ENCODE data around the gene UNKL. TPM values are rescaled to one million over a fixed set of nuclear protein-coding genes. Genes with fewer than 3 reads are reported as not detected.

Gene UNKL
- total RNA-seq, 2 donors from 2014 or later: 51.1 to 69.5 TPM

- ATAC-seq (replicated peaks in 1 of 2) (no peak), DNase-seq (no peak)
- H3K27me3 Mint-ChIP-seq (ENCODE audit: low read depth): no peaks in the 10 kb centered on the region
- H3K4me3 Mint-ChIP-seq: peak overlapping the region; percentile 91 to 93
- H3K36me3 Mint-ChIP-seq (ENCODE audit: insufficient read depth in 2 of 2): peaks cover 0 to 2% of the 10 kb centered on the region in 2 donors
- peaks cover 0 to 1% of the 10 kb centered on the region in 2 donors for H3K9me3 Mint-ChIP-seq
- peak overlapping the region; percentile 99 for H3K27ac Mint-ChIP-seq
- peaks cover 37% of the 10 kb centered on the region for H3K4me1 Mint-ChIP-seq (ENCODE audit: low read depth)
Observed at GRCh38 chr16:1422076-1422475, 7.6 kb upstream of the UNKL start.

DNA sequence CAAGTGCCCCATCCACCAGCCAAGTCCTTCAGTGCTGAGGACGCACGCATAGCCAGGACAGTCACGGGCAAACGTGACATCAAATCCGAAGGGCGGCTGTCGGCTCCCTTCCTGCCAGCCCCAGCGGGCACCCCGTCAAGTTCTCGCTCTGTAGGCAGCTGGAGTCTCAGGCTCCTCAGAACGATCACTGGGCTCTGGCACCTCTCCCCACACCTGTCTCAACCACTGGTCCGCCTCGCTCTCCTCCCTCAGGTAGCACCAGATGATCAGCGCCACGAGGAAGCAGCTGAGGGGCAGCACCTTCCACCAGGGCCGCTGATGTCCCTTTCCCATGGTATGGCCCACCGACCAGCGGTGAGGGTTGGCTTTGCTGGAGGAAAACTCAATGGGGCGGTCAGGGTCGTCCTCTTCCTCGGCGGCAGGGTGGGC lies 5.6 kb upstream of the UNKL start:
- peak overlapping the region; percentile 38 for H3K27ac Mint-ChIP-seq
- peak overlapping the region; percentile 91 to 93 for H3K4me3 Mint-ChIP-seq
- H3K4me1 Mint-ChIP-seq (ENCODE audit: low read depth): peaks cover 40% of the 10 kb centered on the region
- DNase-seq (peak in 1 of 2 donors; percentile 13), ATAC-seq (replicated peaks in 1 of 2) (no peak)
- H3K9me3 Mint-ChIP-seq: peaks cover 0 to 1% of the 10 kb centered on the region in 2 donors
- no peaks in the 10 kb centered on the region for H3K27me3 Mint-ChIP-seq (ENCODE audit: low read depth)
- peaks cover 0 to 2% of the 10 kb centered on the region in 2 donors for H3K36me3 Mint-ChIP-seq (ENCODE audit: insufficient read depth in 2 of 2)

- Mint-ChIP-seq H3K27ac (peak overlapping the region; percentile 76), H3K4me3 (no peak overlapping the region), H3K9me3 (no peaks in the 10 kb centered on the region), H3K4me1 (ENCODE audit: low read depth) (peaks cover 38% of the 10 kb centered on the region), H3K27me3 (ENCODE audit: low read depth) (no peaks in the 10 kb centered on the region), H3K36me3 (ENCODE audit: insufficient read depth in 2 of 2) (no peaks in the 10 kb centered on the region)
- ATAC-seq (replicated peaks in 1 of 2) (no peak), DNase-seq (no peak)
Observed at GRCh38 chr16:1416521-1416941, 2.0 kb upstream of the UNKL start.

GRCh38 chr16:1413684-1414531 lies 596 bp downstream of the UNKL start:
- ATAC-seq (replicated peaks in 1 of 2): peak; percentile 69 to 71
- Mint-ChIP-seq H3K4me3 (peak overlapping the region; percentile 86 to 89), H3K27me3 (ENCODE audit: low read depth) (no peaks in the 10 kb centered on the region), H3K27ac (peak overlapping the region; percentile 79), H3K4me1 (ENCODE audit: low read depth) (peaks cover 31% of the 10 kb centered on the region), H3K9me3 (no peaks in the 10 kb centered on the region), H3K36me3 (ENCODE audit: insufficient read depth in 2 of 2) (no peaks in the 10 kb centered on the region)
- peak; percentile 82 to 83 for DNase-seq

- Mint-ChIP-seq H3K4me1 (ENCODE audit: low read depth) (peaks cover 29% of the 10 kb centered on the region), H3K4me3 (peak overlapping the region; percentile 59 to 89), H3K27ac (no peak overlapping the region), H3K27me3 (ENCODE audit: low read depth) (no peaks in the 10 kb centered on the region), H3K9me3 (no peaks in the 10 kb centered on the region), H3K36me3 (ENCODE audit: insufficient read depth in 2 of 2) (no peaks in the 10 kb centered on the region)
- ATAC-seq (replicated peaks in 1 of 2): no peak
- DNase-seq: no peak
Observed at GRCh38 chr16:1412847-1413246, 1.7 kb downstream of the UNKL start.

DNA sequence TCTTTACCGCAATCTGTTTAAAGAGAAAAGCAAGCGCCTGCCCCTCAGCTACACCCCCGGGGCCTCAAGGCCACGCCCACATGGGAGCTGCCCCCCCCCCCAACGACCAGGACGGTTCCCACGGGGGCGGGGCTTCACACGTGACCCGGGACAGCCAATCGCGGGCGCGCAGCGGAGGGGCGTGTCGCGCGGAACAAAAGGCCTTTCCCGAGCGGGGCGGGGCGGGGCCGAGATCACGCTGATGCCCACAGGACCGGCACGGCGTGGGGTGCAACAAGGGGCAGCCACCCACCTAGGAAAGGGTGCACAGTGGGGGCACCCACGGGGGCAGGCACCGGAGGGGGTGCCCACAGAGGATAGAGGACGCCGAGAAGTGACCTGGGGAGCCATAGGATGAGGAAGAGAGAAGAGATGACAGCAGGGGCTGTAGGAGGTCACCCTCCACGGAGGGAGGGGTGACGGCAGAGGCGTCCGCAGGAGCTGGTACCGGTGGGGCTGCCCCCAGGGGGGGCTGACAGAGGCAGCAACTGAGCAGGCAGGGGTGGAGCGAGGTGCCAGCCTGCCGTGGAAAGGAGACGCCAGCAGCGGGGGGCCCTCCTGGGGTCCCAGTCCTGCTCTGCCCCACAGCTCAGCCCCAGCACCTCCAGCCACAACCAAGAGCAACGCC lies 6.2 kb downstream of the UNKL start:
- ATAC-seq (replicated peaks in 1 of 2) (peak; percentile 94 to 96), DNase-seq (peak; percentile 96)
- peak overlapping the region; percentile 81 to 90 for H3K4me3 Mint-ChIP-seq
- no peak overlapping the region for H3K27ac Mint-ChIP-seq
- no peaks in the 10 kb centered on the region for H3K36me3 Mint-ChIP-seq (ENCODE audit: insufficient read depth in 2 of 2)
- no peaks in the 10 kb centered on the region for H3K27me3 Mint-ChIP-seq (ENCODE audit: low read depth)
- H3K9me3 Mint-ChIP-seq: no peaks in the 10 kb centered on the region
- H3K4me1 Mint-ChIP-seq (ENCODE audit: low read depth): peaks cover 38% of the 10 kb centered on the region

DNA sequence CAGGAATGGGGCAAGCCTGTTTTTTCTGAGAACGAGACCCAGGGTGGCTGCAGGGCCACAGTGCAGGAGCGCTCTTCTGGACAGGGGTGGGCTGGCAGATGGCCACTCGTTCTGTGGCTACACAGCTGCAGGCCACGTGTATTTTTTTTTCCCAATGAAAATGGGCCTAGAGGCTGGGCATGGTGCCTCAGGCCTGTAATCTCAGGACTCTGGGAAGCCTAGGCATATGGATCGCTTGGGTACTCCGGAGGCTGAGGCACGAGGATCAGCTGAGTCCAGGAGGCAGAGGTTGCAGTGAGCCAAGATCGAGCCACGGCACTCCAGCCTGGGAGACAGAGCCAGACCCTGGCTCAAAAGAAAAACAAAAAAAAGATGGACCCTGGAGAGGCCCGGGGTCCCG lies 6.8 kb downstream of the UNKL start:
- ATAC-seq (replicated peaks in 1 of 2): no peak
- Mint-ChIP-seq H3K9me3 (no peaks in the 10 kb centered on the region), H3K4me3 (peak overlapping the region; percentile 81 to 90), H3K36me3 (ENCODE audit: insufficient read depth in 2 of 2) (no peaks in the 10 kb centered on the region), H3K27me3 (ENCODE audit: low read depth) (no peaks in the 10 kb centered on the region), H3K4me1 (ENCODE audit: low read depth) (peaks cover 38% of the 10 kb centered on the region), H3K27ac (no peak overlapping the region)
- DNase-seq: no peak

GRCh38 chr16:1403733-1404132 lies 10.8 kb downstream of the UNKL start:
- DNase-seq (no peak), ATAC-seq (replicated peaks in 1 of 2) (no peak)
- Mint-ChIP-seq H3K4me3 (no peak overlapping the region), H3K4me1 (ENCODE audit: low read depth) (peaks cover 25% of the 10 kb centered on the region), H3K36me3 (ENCODE audit: insufficient read depth in 2 of 2) (peaks cover 0 to 6% of the 10 kb centered on the region in 2 donors), H3K9me3 (no peaks in the 10 kb centered on the region), H3K27ac (no peak overlapping the region), H3K27me3 (ENCODE audit: low read depth) (no peaks in the 10 kb centered on the region)

DNA sequence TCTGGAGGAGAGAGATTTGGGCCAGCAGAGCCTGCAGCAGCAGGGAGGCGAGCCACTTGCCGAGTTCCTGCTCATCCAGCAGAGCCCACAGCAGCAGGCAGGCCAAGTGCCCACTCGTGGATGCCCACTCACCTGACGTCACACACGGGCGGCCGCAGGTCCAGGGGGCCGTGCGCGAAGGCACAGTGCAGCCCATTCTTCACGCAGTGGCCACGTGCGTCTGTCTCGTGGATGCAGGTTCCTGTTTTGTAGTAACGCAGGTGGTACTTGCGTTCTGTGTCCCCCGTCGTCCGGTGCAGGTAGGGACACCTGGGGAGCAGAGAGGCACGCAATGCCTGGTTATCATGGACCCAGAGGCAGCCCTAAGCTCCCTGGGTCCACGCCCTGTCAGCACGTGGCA lies 11.5 kb downstream of the UNKL start:
- no peak overlapping the region for H3K27ac Mint-ChIP-seq
- no peak for DNase-seq
- H3K9me3 Mint-ChIP-seq: no peaks in the 10 kb centered on the region
- H3K36me3 Mint-ChIP-seq (ENCODE audit: insufficient read depth in 2 of 2): peaks cover 0 to 7% of the 10 kb centered on the region in 2 donors
- H3K27me3 Mint-ChIP-seq (ENCODE audit: low read depth): no peaks in the 10 kb centered on the region
- peaks cover 21% of the 10 kb centered on the region for H3K4me1 Mint-ChIP-seq (ENCODE audit: low read depth)
- H3K4me3 Mint-ChIP-seq: no peak overlapping the region
- no peak for ATAC-seq (replicated peaks in 1 of 2)

GRCh38 chr16:1401758-1402154 lies 12.7 kb downstream of the UNKL start:
- ATAC-seq (replicated peaks in 1 of 2): no peak
- Mint-ChIP-seq H3K36me3 (ENCODE audit: insufficient read depth in 2 of 2) (peaks cover 0 to 7% of the 10 kb centered on the region in 2 donors), H3K4me3 (no peak overlapping the region), H3K27me3 (ENCODE audit: low read depth) (no peaks in the 10 kb centered on the region), H3K27ac (no peak overlapping the region), H3K4me1 (ENCODE audit: low read depth) (peaks cover 11% of the 10 kb centered on the region), H3K9me3 (no peaks in the 10 kb centered on the region)
- no peak for DNase-seq

- Mint-ChIP-seq H3K36me3 (ENCODE audit: insufficient read depth in 2 of 2) (peaks cover 0 to 7% of the 10 kb centered on the region in 2 donors), H3K4me1 (ENCODE audit: low read depth) (peaks cover 9% of the 10 kb centered on the region), H3K27ac (no peak overlapping the region), H3K4me3 (no peak overlapping the region), H3K9me3 (no peaks in the 10 kb centered on the region), H3K27me3 (ENCODE audit: low read depth) (no peaks in the 10 kb centered on the region)
- ATAC-seq (replicated peaks in 1 of 2) (no peak), DNase-seq (no peak)
Observed at GRCh38 chr16:1401061-1401757, 13.3 kb downstream of the UNKL start.

GRCh38 chr16:1398826-1399581 lies 15.5 kb downstream of the UNKL start:
- H3K9me3 Mint-ChIP-seq: no peaks in the 10 kb centered on the region
- DNase-seq: no peak
- H3K27me3 Mint-ChIP-seq (ENCODE audit: low read depth): no peaks in the 10 kb centered on the region
- peaks cover under 1% of the 10 kb centered on the region for H3K4me1 Mint-ChIP-seq (ENCODE audit: low read depth)
- no peak overlapping the region for H3K27ac Mint-ChIP-seq
- peaks cover 0 to 7% of the 10 kb centered on the region in 2 donors for H3K36me3 Mint-ChIP-seq (ENCODE audit: insufficient read depth in 2 of 2)
- ATAC-seq (replicated peaks in 1 of 2): no peak
- H3K4me3 Mint-ChIP-seq: no peak overlapping the region

Measured in activated T-cell treated with anti-CD3 and anti-CD28 coated beads, Interleukin-2, amount 50 U/mL, for 72 hours (primary cell).